CD14-positive monocyte (primary cell): ENCODE measurements around the gene BSDC1. TPM values are rescaled to one million over a fixed set of nuclear protein-coding genes. Genes with fewer than 3 reads are reported as not detected.

ENCODE experiments used
- DNase-seq, 3 donors: peaks; one replicate each; pipeline ENCODE4 v3.0.0-alpha.2; 2011 to 2022
- H2AFZ ChIP-seq: 2 replicates; pipeline ENCODE4 v1.6.0; 2012; ENCODE audit warnings: mild to moderate bottlenecking, low read depth, low read length, inconsistent platforms; ENCODE audit not compliant: insufficient read depth, poor library complexity, severe bottlenecking
- H3K27ac ChIP-seq, 2 donors: 1 replicate in 1 of 2; 2 replicates in 1 of 2; pipeline ENCODE4 v1.5.1; 2012 to 2013; ENCODE audit warnings: low read length in 2 of 2, control low read depth in 1 of 2, inconsistent platforms in 1 of 2, low read depth in 1 of 2, mild to moderate bottlenecking in 1 of 2
- H3K27me3 ChIP-seq, 2 donors: one replicate each; pipeline versions ENCODE4 v1.6.0 to v1.6.1; 2011 to 2013; ENCODE audit warnings: low read length in 2 of 2; ENCODE audit not compliant: control insufficient read depth in 2 of 2, insufficient read depth in 2 of 2
- H3K36me3 ChIP-seq, 2 donors: replicated peaks in 1 of 2; 1 replicate in 1 of 2; 2 replicates in 1 of 2; pipeline versions ENCODE4 v1.5.1 to v1.6.1; 2012 to 2013; ENCODE audit warnings: low read length in 2 of 2, control low read depth in 1 of 2, inconsistent platforms in 1 of 2, mild to moderate bottlenecking in 1 of 2; ENCODE audit not compliant: insufficient read depth in 2 of 2, control insufficient read depth in 1 of 2
- H3K4me1 ChIP-seq, 2 donors: 1 replicate in 1 of 2; 2 replicates in 1 of 2; pipeline versions ENCODE4 v1.5.1 to v1.6.1; 2012 to 2013; ENCODE audit warnings: low read length in 2 of 2, control low read depth in 1 of 2, inconsistent platforms in 1 of 2, mild to moderate bottlenecking in 1 of 2, moderate library complexity in 1 of 2; ENCODE audit not compliant: insufficient read depth in 2 of 2, control insufficient read depth in 1 of 2
- H3K4me2 ChIP-seq: replicated peaks from 2 replicates; pipeline ENCODE3; 2012; ENCODE audit warnings: low read length, moderate library complexity, mild to moderate bottlenecking; ENCODE audit not compliant: poor library complexity, severe bottlenecking; ENCODE audit errors: extremely low read depth
- H3K4me3 ChIP-seq, 3 experiments: fragments of 200-600 bp in 1 of 3; sonication (generic) in 1 of 3; replicated peaks in 1 of 3; 1 replicate in 2 of 3; 2 replicates in 1 of 3; pipeline ENCODE4 v1.5.1; 2011 to 2013; ENCODE audit warnings: low read length in 3 of 3, mild to moderate bottlenecking in 3 of 3, control low read depth in 2 of 3, low read depth in 2 of 3, inconsistent platforms in 1 of 3, moderate library complexity in 1 of 3
- H3K79me2 ChIP-seq: 2 replicates; pipeline ENCODE4 v1.6.0; 2012; ENCODE audit warnings: mild to moderate bottlenecking, control low read depth, inconsistent platforms, low read length, moderate library complexity; ENCODE audit not compliant: insufficient read depth
- H3K9ac ChIP-seq: 2 replicates; pipeline ENCODE4 v1.6.0; 2017; ENCODE audit warnings: low read length, mild to moderate bottlenecking; ENCODE audit not compliant: insufficient read depth, poor library complexity, severe bottlenecking
- H3K9me3 ChIP-seq, 2 donors: replicated peaks in 1 of 2; 1 replicate in 1 of 2; 2 replicates in 1 of 2; pipeline versions ENCODE4 v1.5.1 to v1.6.1; 2012 to 2013; ENCODE audit warnings: low read length in 2 of 2, control low read depth in 1 of 2; ENCODE audit not compliant: control insufficient read depth in 1 of 2, insufficient read depth in 1 of 2
- H4K20me1 ChIP-seq: 2 replicates; pipeline ENCODE4 v1.6.0; 2012; ENCODE audit warnings: mild to moderate bottlenecking, low read length, control low read depth, moderate library complexity; ENCODE audit not compliant: insufficient read depth
- H3K27ac Mint-ChIP-seq, 7 donors: one replicate each; pipeline ENCODE4 v1.8.0; 2020; ENCODE audit warnings: mild to moderate bottlenecking in 7 of 7, mixed read lengths in 7 of 7, moderate library complexity in 6 of 7, inconsistent platforms in 2 of 7
- H3K27me3 Mint-ChIP-seq, 3 donors: one replicate each; pipeline ENCODE4 v1.8.0; 2021 to 2022; ENCODE audit warnings: low read depth in 3 of 3, mild to moderate bottlenecking in 3 of 3, mixed read lengths in 3 of 3, moderate library complexity in 3 of 3, inconsistent platforms in 1 of 3
- H3K36me3 Mint-ChIP-seq, 2 donors: one replicate each; pipeline ENCODE4 v1.8.0; 2020; ENCODE audit warnings: mixed read lengths in 2 of 2, inconsistent platforms in 1 of 2, mild to moderate bottlenecking in 1 of 2
- H3K4me1 Mint-ChIP-seq: one replicate; pipeline ENCODE4 v1.8.0; 2020; ENCODE audit warnings: mild to moderate bottlenecking, mixed read lengths
- H3K4me3 Mint-ChIP-seq, 2 donors: one replicate each; pipeline ENCODE4 v1.8.0; 2020; ENCODE audit warnings: mild to moderate bottlenecking in 2 of 2, mixed read lengths in 2 of 2, moderate library complexity in 1 of 2
- H3K9me3 Mint-ChIP-seq, 7 donors: one replicate each; pipeline ENCODE4 v1.8.0; 2020 to 2022; ENCODE audit warnings: mixed read lengths in 7 of 7, mild to moderate bottlenecking in 6 of 7, moderate library complexity in 6 of 7, inconsistent platforms in 2 of 7
- CTCF ChIP-seq: fragments of 200-600 bp; IDR thresholded peaks from one replicate; pipeline ENCODE4 v1.8.0; 2022; ENCODE audit warnings: antibody characterized with exemption, mild to moderate bottlenecking
- WGBS: methylation state at CpG from one replicate; pipeline ENCODE4 v1.1.5; 2013; ENCODE audit warnings: missing lambda C conversion rate; ENCODE audit not compliant: insufficient coverage; 5-methylcytosine and 5-hydroxymethylcytosine counted together
- intact Hi-C, 2 donors: fragments of 100-400 bp; cut with micrococcal nuclease; formaldehyde crosslinking; loops; one replicate each; pipeline versions ENCODE4 v1.15.0 to v1.15.1; 2023
- polyA plus RNA-seq, 3 donors: library from polyadenylated mRNA; depleted of rRNA in 1 of 3; unstranded in 2 of 3; stranded (reverse) in 1 of 3; fragments of 300-500 nt in 2 of 3; fragments of >200 nt in 1 of 3; fragmentation: Illumina TruSeq in 2 of 3; gene quantifications; 1 replicate in 2 of 3; 2 replicates in 1 of 3; pipeline ENCODE4 v1.2.3, GENCODE V29; 2012 to 2021

The BSDC1 gene
- polyA plus RNA-seq, 3 donors = 19.0 to 42.4 (median 23.7) TPM

DNA sequence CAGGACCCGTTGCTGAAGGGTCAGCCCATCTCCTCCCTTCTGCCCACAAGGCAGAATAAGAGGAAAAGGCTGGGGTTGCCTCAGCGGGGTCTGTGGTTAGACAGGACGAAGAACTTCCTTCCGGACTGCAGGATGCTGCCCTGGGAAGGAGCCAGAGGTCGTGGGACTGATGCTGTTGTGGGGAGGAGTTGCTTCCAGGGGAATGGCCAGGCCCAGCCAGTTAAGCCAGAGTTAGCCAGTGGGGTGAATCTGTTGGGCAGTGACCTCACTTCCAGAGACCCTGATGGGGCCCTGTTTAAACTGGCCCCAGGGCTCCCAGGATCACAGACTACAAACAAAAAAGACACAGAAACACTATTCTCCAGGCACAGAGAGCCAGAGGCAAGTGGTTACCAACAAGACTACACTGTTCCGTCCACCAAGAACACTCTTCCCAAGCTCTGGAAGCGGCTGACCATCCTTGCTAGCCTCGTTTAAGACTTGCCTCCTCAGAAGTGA lies 45.0 kb downstream of the BSDC1 start:
- H3K4me3 Mint-ChIP-seq = peak overlapping the region in 1 of 2 donors; percentile 76
- no peak for TF ChIP-seq CTCF
- H3K9me3 ChIP-seq = peaks cover 0 to 5% of the 10 kb centered on the region in 2 donors
- no peak overlapping the region for H2AFZ ChIP-seq
- H3K27me3 Mint-ChIP-seq = peaks cover 40 to 46% (median 42%) of the 10 kb centered on the region in 3 donors
- peak overlapping the region; percentile 58 for H3K4me2 ChIP-seq
- no peak overlapping the region for H3K9ac ChIP-seq
- peaks cover 67% of the 10 kb centered on the region for H3K4me1 Mint-ChIP-seq
- H3K36me3 ChIP-seq = no peaks in the 10 kb centered on the region
- intact Hi-C loops = no loop called here
- peaks cover 8 to 24% of the 10 kb centered on the region in 2 donors for H3K36me3 Mint-ChIP-seq
- H4K20me1 ChIP-seq = no peaks in the 10 kb centered on the region
- peak overlapping the region in 1 of 2 donors; percentile 29 for H3K27ac ChIP-seq
- 32% methylated on average over 5 of the region's 8 CpGs for WGBS
- peak overlapping the region in 1 of 3 experiments; percentile 33 for H3K4me3 ChIP-seq
- peaks cover 58 to 65% of the 10 kb centered on the region in 2 donors for H3K4me1 ChIP-seq
- peaks cover 6 to 31% of the 10 kb centered on the region in 2 donors for H3K27me3 ChIP-seq
- H3K79me2 ChIP-seq = no peaks in the 10 kb centered on the region
- peaks cover 2 to 8% (median 4%) of the 10 kb centered on the region in 7 donors for H3K9me3 Mint-ChIP-seq
- peak overlapping the region; percentile 55 to 85 (median 76) for H3K27ac Mint-ChIP-seq
- peak; percentile 63 to 88 (median 74) for DNase-seq

GRCh38 chr1:32346532-32347157 lies 47.6 kb downstream of the BSDC1 start:
- WGBS = 97% methylated on average over 6 of the region's 9 CpGs
- H3K27me3 Mint-ChIP-seq = peaks cover 49 to 60% (median 56%) of the 10 kb centered on the region in 3 donors
- peak overlapping the region in 1 of 7 donors; percentile 61 for H3K27ac Mint-ChIP-seq
- H3K27me3 ChIP-seq = peaks cover 6 to 31% of the 10 kb centered on the region in 2 donors
- no peak for DNase-seq
- no peak overlapping the region for H2AFZ ChIP-seq
- H3K9me3 Mint-ChIP-seq = peaks cover 2 to 10% (median 4%) of the 10 kb centered on the region in 7 donors
- H3K27ac ChIP-seq = no peak overlapping the region
- no peaks in the 10 kb centered on the region for H3K79me2 ChIP-seq
- no peak overlapping the region for H3K4me2 ChIP-seq
- intact Hi-C loops = no loop called here
- no peaks in the 10 kb centered on the region for H3K36me3 ChIP-seq
- H4K20me1 ChIP-seq = no peaks in the 10 kb centered on the region
- H3K9me3 ChIP-seq = peaks cover 0 to 5% of the 10 kb centered on the region in 2 donors
- peak overlapping the region in 1 of 2 donors; percentile 84 for H3K4me3 Mint-ChIP-seq
- H3K4me1 Mint-ChIP-seq = peaks cover 55% of the 10 kb centered on the region
- TF ChIP-seq CTCF = no peak
- no peak overlapping the region for H3K9ac ChIP-seq
- H3K4me3 ChIP-seq = no peak overlapping the region
- peaks cover 0 to 13% of the 10 kb centered on the region in 2 donors for H3K36me3 Mint-ChIP-seq
- peaks cover 32 to 49% of the 10 kb centered on the region in 2 donors for H3K4me1 ChIP-seq
